ENCODE results near the gene FOLR2.

- TF ChIP-seq RFX5 (IDR thresholded peaks at IDR 0.05; ENCODE audit: borderline replicate concordance, low read depth, low read length) (no peak), ATF2 (IDR thresholded peaks at IDR 0.05; ENCODE audit: low read length) (no peak), POLR2A (IDR thresholded peaks at IDR 0.05; ENCODE audit: control extremely low read depth in 1 of 2, low read depth in 2 of 2, low read length in 2 of 2) (no peak), TAF1 (IDR thresholded peaks at IDR 0.05; ENCODE audit: low read depth, low read length) (no peak), POLR2AphosphoS5 (IDR thresholded peaks at IDR 0.05; ENCODE audit: low read depth, low read length) (no peak), EZH2 (IDR thresholded peaks at IDR 0.05; ENCODE audit: low read depth, low read length, severe bottlenecking) (no peak), YY1 (IDR thresholded peaks at IDR 0.05; ENCODE audit: low read depth, low read length) (no peak), ZNF274 (IDR thresholded peaks at IDR 0.05; ENCODE audit: borderline replicate concordance, extremely low read depth, low read length) (no peak)
- TF ChIP-seq, protein P1, sequence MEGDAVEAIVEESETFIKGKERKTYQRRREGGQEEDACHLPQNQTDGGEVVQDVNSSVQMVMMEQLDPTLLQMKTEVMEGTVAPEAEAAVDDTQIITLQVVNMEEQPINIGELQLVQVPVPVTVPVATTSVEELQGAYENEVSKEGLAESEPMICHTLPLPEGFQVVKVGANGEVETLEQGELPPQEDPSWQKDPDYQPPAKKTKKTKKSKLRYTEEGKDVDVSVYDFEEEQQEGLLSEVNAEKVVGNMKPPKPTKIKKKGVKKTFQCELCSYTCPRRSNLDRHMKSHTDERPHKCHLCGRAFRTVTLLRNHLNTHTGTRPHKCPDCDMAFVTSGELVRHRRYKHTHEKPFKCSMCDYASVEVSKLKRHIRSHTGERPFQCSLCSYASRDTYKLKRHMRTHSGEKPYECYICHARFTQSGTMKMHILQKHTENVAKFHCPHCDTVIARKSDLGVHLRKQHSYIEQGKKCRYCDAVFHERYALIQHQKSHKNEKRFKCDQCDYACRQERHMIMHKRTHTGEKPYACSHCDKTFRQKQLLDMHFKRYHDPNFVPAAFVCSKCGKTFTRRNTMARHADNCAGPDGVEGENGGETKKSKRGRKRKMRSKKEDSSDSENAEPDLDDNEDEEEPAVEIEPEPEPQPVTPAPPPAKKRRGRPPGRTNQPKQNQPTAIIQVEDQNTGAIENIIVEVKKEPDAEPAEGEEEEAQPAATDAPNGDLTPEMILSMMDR (IDR thresholded peaks at IDR 0.05; ENCODE audit: control extremely low read depth in 1 of 3, insufficient read depth in 1 of 3, low read depth in 1 of 3, low read length in 3 of 3) = no peak
Observed at GRCh38 chr11:72203163-72203562, 13.4 kb upstream of the FOLR2 start.

Measured in H1 (cell line).